Measurements from ENCODE around the gene SDK2.

- TF ChIP-seq CTCF (IDR thresholded peaks at IDR 0.05) (no peak), POLR2A (IDR thresholded peaks at IDR 0.05) (no peak), POLR2AphosphoS5 (IDR thresholded peaks at IDR 0.05) (no peak)
These were observed 324.5 kb downstream of the SDK2 start for GRCh38 chr17:73319766-73320165.

Measured in prostate gland (tissue), 2 donors.